Measurements from ENCODE around the gene KRTAP10-11.
"Not testable (repeated sequence)": the region's sequence is repeated elsewhere in the genome, so short reads cannot be mapped to it uniquely, and the experiment has no call there.

Gene KRTAP10-11

GRCh38 chr21:44618909-44619308 lies 27.3 kb upstream of the KRTAP10-11 start:
- no peak for TF ChIP-seq CTCF (IDR thresholded peaks at IDR 0.05)
- Mint-ChIP-seq H3K27ac (no peak overlapping the region), H3K27me3 (ENCODE audit: low read depth, poor library complexity) (peaks cover 4% of the 10 kb centered on the region), H3K4me3 (no peak overlapping the region), H3K9me3 (peaks cover 49% of the 10 kb centered on the region), H3K4me1 (peaks cover 24% of the 10 kb centered on the region), H3K36me3 (ENCODE audit: low read depth) (peaks cover 10% of the 10 kb centered on the region)
- DNase-seq, result no peak

- Mint-ChIP-seq H3K36me3 (ENCODE audit: low read depth) (peaks cover 18% of the 10 kb centered on the region), H3K27me3 (ENCODE audit: low read depth, poor library complexity) (peaks cover 4% of the 10 kb centered on the region), H3K4me1 (peaks cover 18% of the 10 kb centered on the region), H3K27ac (no peak overlapping the region), H3K9me3 (peaks cover 59% of the 10 kb centered on the region), H3K4me3 (no peak overlapping the region)
- DNase-seq, result no peak
- no peak for TF ChIP-seq CTCF (IDR thresholded peaks at IDR 0.05)
These were observed 26.3 kb upstream of the KRTAP10-11 start for GRCh38 chr21:44619886-44620285.

GRCh38 chr21:44623575-44623974 lies 22.6 kb upstream of the KRTAP10-11 start:
- peaks cover 7% of the 10 kb centered on the region for H3K4me1 Mint-ChIP-seq
- H3K9me3 Mint-ChIP-seq, result peaks cover 67% of the 10 kb centered on the region
- peaks cover 3% of the 10 kb centered on the region for H3K27me3 Mint-ChIP-seq (ENCODE audit: low read depth, poor library complexity)
- peaks cover 18% of the 10 kb centered on the region for H3K36me3 Mint-ChIP-seq (ENCODE audit: low read depth)
- no peak overlapping the region for H3K4me3 Mint-ChIP-seq
- no peak for DNase-seq
- TF ChIP-seq CTCF (IDR thresholded peaks at IDR 0.05), result no peak
- no peak overlapping the region for H3K27ac Mint-ChIP-seq

- TF ChIP-seq CTCF (IDR thresholded peaks at IDR 0.05), result no peak
- H3K4me3 Mint-ChIP-seq, result no peak overlapping the region
- H3K4me1 Mint-ChIP-seq, result peaks cover 7% of the 10 kb centered on the region
- DNase-seq, result no peak
- no peak overlapping the region for H3K27ac Mint-ChIP-seq
- peaks cover 18% of the 10 kb centered on the region for H3K36me3 Mint-ChIP-seq (ENCODE audit: low read depth)
- peaks cover 7% of the 10 kb centered on the region for H3K27me3 Mint-ChIP-seq (ENCODE audit: low read depth, poor library complexity)
- peaks cover 57% of the 10 kb centered on the region for H3K9me3 Mint-ChIP-seq
These were observed 20.5 kb upstream of the KRTAP10-11 start for GRCh38 chr21:44625756-44626155.

- Mint-ChIP-seq H3K9me3 (peaks cover 60% of the 10 kb centered on the region), H3K4me3 (no peak overlapping the region), H3K36me3 (ENCODE audit: low read depth) (peaks cover 22% of the 10 kb centered on the region), H3K27me3 (ENCODE audit: low read depth, poor library complexity) (peaks cover 7% of the 10 kb centered on the region), H3K27ac (no peak overlapping the region), H3K4me1 (peaks cover 7% of the 10 kb centered on the region)
- TF ChIP-seq CTCF (IDR thresholded peaks at IDR 0.05), result no peak
- no peak for DNase-seq
These were observed 20.0 kb upstream of the KRTAP10-11 start for GRCh38 chr21:44626262-44626661.

- peaks cover 60% of the 10 kb centered on the region for H3K9me3 Mint-ChIP-seq
- peaks cover 7% of the 10 kb centered on the region for H3K27me3 Mint-ChIP-seq (ENCODE audit: low read depth, poor library complexity)
- H3K4me3 Mint-ChIP-seq, result no peak within 1 kb of the TSS
- peaks cover 27% of the 10 kb centered on the region for H3K36me3 Mint-ChIP-seq (ENCODE audit: low read depth)
- peaks cover 7% of the 10 kb centered on the region for H3K4me1 Mint-ChIP-seq
- DNase-seq, result no peak
- no peak within 1 kb of the TSS for H3K27ac Mint-ChIP-seq
- TF ChIP-seq CTCF (IDR thresholded peaks at IDR 0.05), result no peak
These were observed 19.5 kb upstream of the KRTAP10-11 start, which contains the start of gene KRTAP10-9 for GRCh38 chr21:44626673-44627143. Gene KRTAP10-9 (plus strand): TSS chr21:44627093. CDS start chr21:44627172, 79 bp downstream.

- DNase-seq; H3K4me1 Mint-ChIP-seq; H3K4me3 Mint-ChIP-seq; H3K27ac Mint-ChIP-seq; H3K27me3 Mint-ChIP-seq (ENCODE audit: low read depth, poor library complexity): not testable (repeated sequence)
- peaks cover 33% of the 10 kb centered on the region for H3K36me3 Mint-ChIP-seq (ENCODE audit: low read depth)
- peaks cover 61% of the 10 kb centered on the region for H3K9me3 Mint-ChIP-seq
These were observed 18.9 kb upstream of the KRTAP10-11 start for GRCh38 chr21:44627181-44627822.

- H3K27me3 Mint-ChIP-seq (ENCODE audit: low read depth, poor library complexity), result peaks cover 10% of the 10 kb centered on the region
- H3K9me3 Mint-ChIP-seq, result peaks cover 60% of the 10 kb centered on the region
- not testable (repeated sequence) for H3K27ac Mint-ChIP-seq, H3K4me3 Mint-ChIP-seq, DNase-seq, H3K4me1 Mint-ChIP-seq
- H3K36me3 Mint-ChIP-seq (ENCODE audit: low read depth), result peaks cover 33% of the 10 kb centered on the region
These were observed 18.4 kb upstream of the KRTAP10-11 start for GRCh38 chr21:44627831-44628233.

Measured in nephron progenitor cell (in vitro differentiated cells).